ENCODE data around the gene SEPTIN1.
A peak's percentile ranks its signal among the peaks of the same experiment; 100 is the strongest.
"Not testable (repeated sequence)": the region's sequence is repeated elsewhere in the genome, so short reads cannot be mapped to it uniquely, and the experiment has no call there.

SEPTIN1 gene

DNA sequence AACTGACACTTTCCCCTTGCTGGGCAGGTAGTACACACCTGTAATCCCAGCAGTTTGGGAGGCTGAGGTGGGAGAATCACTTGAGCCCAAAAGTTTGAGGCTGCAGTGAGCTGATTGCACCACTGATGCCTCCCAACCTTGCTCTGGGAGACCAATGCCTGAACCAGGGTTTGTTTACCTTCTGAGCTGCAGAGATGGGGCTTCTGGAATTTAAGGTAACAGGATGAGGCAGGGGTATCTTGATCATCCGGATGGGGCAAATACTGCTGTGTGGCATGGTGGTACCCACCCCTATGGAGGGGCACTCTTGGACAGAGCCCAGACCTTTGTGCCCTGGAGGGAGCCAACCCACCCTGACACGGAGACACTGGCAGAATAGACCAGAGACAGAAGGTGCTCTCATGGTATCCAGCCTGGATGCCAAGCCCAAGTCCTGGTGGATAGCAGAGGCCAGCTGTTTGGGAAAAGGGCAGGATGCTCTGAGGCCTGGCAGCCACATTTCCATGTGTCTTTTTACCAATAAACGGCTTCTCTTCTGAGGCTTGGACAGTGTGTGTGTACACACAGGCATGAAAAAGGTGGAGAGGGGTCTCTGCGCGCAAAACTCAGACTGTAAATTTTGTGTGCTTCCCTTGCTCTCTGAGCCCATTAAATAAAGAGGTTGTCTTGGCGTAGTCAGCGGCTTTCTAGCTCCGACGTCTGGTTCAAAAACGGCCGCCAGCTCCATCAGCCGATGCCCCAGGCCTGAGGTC lies 17.2 kb upstream of the SEPTIN1 start:
- no peak for DNase-seq

DNA sequence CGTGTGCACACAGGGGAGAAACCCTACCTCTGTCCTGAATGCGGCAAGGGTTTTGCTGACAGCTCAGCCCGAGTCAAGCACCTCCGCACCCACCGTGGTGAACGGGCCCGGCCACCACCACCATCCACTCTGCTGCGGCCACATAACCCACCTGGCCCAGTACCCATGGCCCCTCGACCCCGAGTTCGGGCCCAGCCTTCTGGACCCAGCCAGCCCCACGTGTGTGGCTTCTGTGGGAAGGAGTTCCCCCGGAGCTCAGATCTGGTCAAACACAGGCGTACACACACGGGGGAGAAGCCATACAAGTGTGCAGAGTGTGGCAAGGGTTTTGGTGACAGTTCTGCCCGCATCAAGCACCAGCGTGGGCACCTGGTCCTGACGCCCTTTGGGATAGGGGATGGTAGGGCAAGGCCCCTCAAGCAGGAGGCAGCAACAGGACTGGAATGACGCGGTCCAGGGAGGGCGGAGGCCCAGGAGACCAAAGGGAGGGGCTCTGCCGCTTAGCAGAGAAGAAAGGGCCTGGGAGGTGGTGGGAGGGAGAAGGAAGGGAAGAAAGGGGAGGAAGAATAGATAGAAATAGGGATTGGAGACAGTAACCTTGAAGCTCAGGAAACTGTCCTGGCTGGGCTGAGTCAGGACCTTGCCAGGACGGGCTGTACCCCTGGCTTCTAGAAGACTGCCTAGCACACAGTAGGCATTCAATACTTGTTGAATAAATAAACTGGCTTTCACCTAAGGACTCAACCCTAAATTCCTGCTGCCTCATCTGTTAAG lies 16.5 kb upstream of the SEPTIN1 start:
- DNase-seq, result no peak

GRCh38 chr16:30397776-30398660 lies 15.7 kb upstream of the SEPTIN1 start:
- DNase-seq, result no peak

DNA sequence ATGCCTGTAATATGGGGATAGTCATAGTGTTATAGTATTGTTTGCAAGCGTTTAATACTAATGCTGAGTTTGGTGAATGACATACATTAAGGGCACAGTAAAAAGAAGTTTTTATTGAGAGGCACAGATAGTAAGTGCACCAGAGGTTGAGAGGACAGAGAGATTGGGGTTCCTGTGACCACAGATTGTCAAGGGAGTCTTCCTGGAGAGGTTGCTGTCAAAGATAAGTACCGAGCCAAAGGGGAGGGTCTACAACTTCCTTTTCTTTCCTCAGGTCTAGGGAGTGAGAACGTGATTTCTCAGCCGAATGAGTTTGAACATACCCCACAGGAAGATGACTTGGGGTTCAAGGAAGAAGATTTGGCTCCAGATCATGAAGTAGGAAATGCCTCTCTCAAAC lies 14.7 kb upstream of the SEPTIN1 start:
- no peak for DNase-seq

GRCh38 chr16:30396627-30397026 lies 14.3 kb upstream of the SEPTIN1 start:
- not testable (repeated sequence) for DNase-seq

- DNase-seq, result no peak
These were observed 13.7 kb upstream of the SEPTIN1 start for GRCh38 chr16:30395992-30396585.

DNA sequence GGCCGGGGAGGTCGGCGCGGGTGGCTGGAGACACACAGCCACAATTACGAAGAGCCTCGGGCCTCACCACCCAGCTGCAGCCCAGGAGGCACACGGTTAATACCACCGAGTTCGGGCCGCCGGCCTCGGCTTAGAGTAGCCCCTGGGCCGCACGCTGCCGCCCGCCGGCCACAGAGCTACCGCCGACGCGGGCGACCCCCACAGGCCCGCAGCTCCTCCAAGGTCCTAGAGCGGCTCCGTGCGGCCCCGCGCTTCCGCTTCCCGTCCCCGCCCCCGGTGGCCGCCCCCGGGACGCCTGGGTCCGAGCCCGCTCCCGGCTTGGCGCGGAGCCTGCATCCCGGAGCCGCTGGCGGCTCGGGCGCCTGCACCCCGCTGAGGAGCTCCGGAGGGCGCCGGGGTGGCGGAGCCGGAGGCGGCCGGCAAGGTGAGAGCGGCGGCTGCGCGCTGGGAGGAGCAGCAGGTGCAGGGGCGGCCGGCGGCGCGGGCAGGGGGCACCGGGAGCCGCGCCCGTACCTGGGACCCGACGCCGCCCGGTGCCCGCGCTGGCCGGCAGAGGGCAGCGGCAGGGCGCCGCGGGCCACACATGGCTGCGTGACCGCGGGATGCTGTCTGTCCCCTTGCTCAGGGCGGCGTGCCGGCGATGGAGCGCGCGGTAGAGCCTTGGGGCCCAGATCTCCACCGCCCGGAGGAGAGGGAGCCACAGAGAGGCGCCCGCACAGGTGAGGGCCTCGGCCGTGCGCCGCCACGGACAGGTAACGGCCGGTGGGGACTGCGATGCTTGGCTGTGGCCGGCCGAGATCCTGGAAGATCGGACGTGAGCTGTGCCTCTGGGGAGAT lies 13.0 kb upstream of the SEPTIN1 start, which contains the start of gene ZNF48:
Gene ZNF48, plus strand, starts transcription at position 266 of the 837 bp plus-strand sequence. Its CDS starts 375 bp downstream, at position 641.
- DNase-seq, result peak; percentile 63

DNA sequence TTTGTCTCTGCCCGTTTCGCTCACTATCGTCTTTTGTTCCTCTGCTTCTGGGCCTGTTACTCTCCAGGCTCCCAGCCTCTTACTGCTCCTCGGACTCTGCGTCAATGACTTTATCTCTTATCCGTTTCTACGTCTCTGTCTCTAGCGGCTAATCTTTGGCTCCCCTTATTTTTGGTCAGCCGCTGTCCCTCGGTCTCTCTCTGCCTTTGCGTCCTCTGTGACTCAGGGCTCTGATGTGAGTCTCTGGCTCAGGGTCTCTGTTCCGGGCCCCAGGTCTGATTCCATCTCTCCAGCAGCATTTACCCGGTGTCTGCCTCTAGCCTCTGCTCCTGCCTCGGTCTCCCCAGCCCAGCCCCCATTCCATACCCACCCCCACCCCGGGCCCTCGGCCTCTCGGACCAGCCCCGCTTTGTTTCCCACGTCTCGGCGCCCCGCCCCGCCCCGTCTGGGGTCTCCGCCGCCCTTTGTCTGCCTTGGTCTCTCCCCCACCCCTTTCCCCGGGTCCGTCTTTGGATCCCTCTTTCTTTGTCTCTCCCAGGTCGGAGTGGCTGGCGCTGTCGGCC lies 12.3 kb upstream of the SEPTIN1 start:
- DNase-seq, result no peak

- DNase-seq, result no peak
These were observed 1.2 kb upstream of the SEPTIN1 start for GRCh38 chr16:30383521-30383920.

DNA sequence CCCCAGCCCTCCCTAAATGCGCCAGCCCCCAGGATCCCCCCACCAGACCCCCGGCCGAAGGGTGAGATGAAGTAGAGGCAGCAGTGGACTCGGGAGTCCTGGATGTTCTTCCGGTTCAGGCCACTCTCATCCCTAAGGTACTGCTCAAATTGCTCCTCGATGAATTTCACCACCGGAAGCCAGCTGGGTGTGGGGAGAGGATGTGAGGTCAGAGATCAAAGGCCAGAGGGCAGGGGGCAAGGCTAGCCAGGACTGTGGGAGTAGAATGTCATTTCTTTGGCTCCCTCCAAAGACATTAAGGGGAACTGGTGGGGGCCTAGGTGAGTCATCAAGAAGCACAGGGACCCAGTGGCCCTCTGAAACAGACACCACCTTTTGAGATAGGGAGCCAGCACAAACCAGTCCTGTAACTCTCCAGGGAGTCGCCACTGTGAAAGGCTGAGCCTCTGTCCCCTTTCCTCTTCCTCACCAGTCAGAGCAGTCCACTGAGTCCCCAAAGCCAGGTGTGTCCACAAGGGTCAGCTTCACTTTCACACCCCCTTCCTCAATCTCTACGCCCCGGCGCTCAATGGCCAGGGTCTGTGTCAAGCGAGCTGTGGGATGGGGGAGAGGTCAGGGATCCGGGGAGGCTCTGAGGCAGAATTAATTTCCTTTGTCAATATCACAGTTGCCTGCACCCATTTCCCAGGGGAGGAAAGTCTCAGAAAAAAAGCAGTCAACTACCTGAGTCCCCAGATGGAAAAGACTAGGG lies 895 bp downstream of the SEPTIN1 start:
- no peak for DNase-seq

DNA sequence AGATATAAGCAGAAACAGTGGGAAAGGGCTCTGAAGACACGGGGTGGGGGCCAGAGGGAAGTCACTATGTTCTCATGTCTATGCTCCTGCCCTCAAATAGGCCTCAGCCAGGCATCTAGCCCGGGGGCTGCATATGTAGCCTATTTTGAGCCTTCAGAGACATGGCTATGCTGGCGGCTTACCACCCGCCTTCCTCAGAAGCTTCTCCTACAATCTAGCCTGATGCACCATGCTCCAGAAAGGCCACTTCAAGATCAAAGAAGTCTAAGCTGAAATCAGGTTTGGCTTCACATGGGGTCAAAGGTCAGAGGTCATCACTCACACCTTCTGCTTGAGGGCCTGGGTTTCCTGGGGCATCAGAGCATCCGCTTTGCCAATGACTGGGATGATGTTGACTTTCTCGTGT lies 1.6 kb downstream of the SEPTIN1 start:
- DNase-seq, result no peak

DNA sequence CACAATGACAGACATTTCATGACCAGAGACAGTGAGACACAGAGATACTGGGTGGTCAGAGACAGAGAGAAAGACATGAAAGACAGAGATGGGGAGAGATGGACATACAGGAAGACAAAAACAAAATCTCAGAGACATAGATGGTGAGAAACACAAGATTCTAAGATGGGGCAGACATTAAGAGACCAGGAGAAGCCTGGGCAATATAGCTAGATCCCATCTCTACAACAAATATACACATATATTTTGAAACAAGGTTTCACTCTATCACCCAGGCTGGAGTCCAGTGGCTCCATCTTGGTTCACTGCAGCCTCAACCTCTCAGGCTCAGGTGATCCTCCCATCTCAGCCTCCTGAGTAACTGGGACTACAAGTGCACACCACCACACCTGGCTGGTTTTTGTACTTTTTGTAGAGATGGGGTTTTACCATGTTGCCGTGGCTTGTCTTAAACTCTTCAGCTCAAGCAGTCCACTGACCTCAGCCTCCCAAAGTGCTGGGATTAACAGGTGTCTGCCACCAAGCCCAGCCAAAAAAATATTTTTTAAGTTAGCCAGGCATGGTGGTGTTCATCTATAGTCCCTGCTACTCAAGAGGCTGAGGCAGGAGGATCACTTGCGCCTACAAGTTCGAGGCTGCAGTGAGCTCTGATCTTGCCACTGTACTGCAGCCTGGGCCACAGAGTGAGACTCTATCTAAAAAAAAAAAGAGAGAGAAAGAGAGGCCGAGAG lies 2.1 kb downstream of the SEPTIN1 start:
- DNase-seq, result no peak

- no peak for DNase-seq
These were observed 3.1 kb downstream of the SEPTIN1 start for GRCh38 chr16:30379158-30379783.

DNA sequence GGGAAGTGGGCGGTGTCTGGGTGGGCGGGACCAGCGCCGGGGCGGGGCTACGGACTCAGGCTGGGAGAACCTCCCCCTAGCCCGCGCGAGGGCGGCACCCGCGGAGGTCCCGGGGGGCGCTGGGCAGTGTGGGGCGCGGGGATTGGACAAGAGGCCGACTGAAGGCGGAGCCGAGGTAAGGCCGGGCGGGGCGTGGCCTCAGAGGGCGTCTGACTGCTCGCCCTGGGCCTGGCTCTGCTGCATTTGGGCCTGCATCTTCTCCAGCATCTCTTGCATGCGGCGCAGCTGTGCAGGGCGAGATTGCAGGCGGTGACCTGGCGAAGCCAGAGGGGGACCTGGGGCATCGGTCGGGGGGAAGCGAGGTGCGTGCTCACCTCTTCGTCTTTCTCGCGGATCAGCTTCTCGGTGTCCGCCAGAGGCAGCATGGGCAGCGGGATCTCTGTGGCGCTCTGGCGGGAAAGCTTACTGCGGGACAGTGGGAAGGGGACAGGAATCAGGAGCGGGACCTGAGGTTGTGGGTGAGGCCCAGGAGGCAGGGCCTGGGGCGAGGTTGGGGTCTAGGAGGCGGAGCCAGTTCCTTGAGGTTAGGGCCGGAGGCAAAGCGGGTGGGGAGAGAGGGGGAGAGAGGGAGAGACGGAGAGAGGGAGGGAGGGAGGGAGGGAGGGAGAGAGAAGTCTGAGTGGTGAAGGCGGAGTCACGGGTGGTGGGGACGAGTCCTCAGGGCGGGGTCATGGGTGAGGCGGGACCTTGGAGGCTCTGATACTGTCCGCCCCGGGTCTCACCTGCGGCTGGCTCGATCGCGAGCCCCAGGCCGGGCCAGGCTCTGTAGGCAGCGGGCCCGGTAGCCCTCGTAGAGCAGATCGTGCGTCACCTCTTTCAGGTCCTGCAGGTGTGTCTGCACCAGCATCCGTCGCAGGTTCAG lies 3.9 kb downstream of the SEPTIN1 start:
- peak; percentile 77 for DNase-seq

GRCh38 chr16:30377812-30378235 lies 4.5 kb downstream of the SEPTIN1 start:
- peak; percentile 73 for DNase-seq

DNA sequence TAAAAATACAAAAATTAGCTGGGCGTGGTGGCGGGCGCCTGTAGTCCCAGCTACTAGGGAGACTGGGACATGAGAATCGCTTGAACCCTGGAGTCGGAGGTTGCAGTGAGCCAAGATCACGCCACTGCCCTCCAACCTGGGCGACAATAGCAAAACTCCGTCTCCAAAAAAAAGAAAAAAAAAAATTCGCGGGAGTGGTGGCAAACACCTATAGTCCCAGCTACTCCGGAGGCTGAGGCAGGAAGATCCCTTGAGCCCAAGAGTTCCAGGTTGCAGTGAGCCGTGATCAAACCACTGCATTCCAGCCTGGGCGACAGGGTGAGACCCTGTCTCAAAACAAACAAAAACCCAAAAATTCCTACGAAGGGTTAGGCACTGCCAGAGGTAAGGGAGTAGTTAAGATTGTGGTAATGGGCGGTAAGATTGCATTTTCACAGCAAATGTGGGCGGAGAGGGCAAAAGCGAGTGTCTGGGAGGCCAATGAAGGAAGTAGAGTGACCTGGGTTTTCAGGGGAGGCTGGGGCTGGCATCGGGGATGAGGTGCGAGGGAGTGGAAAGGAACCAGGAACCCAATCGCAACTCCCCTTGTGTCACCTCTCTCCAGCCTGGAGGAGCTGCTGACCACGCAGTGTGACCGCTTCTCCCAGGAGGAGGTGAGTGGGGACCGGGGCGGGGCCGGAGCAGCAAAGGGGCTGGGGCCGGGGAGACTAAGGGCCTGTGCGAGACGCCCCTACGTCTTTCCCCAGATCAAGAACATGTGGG lies 5.1 kb downstream of the SEPTIN1 start:
- no peak for DNase-seq

- DNase-seq, result no peak
These were observed 5.9 kb downstream of the SEPTIN1 start for GRCh38 chr16:30376461-30376902.

All from NCI-H1694 treated with DMSO at 0.1 percent for 48 hours (cell line).